Measurements from ENCODE around the gene GPR15LG.
"Not testable (repeated sequence)": the region's sequence is repeated elsewhere in the genome, so short reads cannot be mapped to it uniquely, and the experiment has no call there.

The GPR15LG gene

GRCh38 chr10:84172467-84173356, 889 bp upstream of the GPR15LG start:
- no peak for DNase-seq (ENCODE audit: low read depth, low spot score)
- TF ChIP-seq EZH2 (IDR thresholded peaks at IDR 0.05), result no peak
- TF ChIP-seq POLR2AphosphoS5 (IDR thresholded peaks at IDR 0.05; ENCODE audit: borderline replicate concordance, low read depth, low read length), result no peak
- no peak for TF ChIP-seq FOXP2 (optimal IDR thresholded peaks at IDR 0.05; ENCODE audit: control extremely low read depth, extremely low read length, insufficient read depth)
- no peaks in the 10 kb centered on the region for H3K36me3 ChIP-seq (ENCODE audit: insufficient read depth, low read length)
- no peak overlapping the region for H3K4me3 ChIP-seq
- H3K9me3 ChIP-seq (ENCODE audit: low read depth, low read length), result no peaks in the 10 kb centered on the region
- H3K27ac ChIP-seq, result no peak overlapping the region
- no peak overlapping the region for H3K9ac ChIP-seq (ENCODE audit: insufficient read length)

- Histone ChIP-seq H3K9me3 (ENCODE audit: low read depth, low read length) (no peaks in the 10 kb centered on the region), H3K9ac (ENCODE audit: insufficient read length) (no peak overlapping the region), H3K36me3 (ENCODE audit: insufficient read depth, low read length) (no peaks in the 10 kb centered on the region), H3K27ac (no peak overlapping the region), H3K4me3 (no peak overlapping the region)
- no peak for TF ChIP-seq FOXP2 (optimal IDR thresholded peaks at IDR 0.05; ENCODE audit: control extremely low read depth, extremely low read length, insufficient read depth)
- TF ChIP-seq POLR2AphosphoS5 (IDR thresholded peaks at IDR 0.05; ENCODE audit: borderline replicate concordance, low read depth, low read length), result no peak
- TF ChIP-seq EZH2 (IDR thresholded peaks at IDR 0.05), result no peak
- DNase-seq (ENCODE audit: low read depth, low spot score), result no peak
Observed at GRCh38 chr10:84175436-84175835, 1.8 kb downstream of the GPR15LG start.

- DNase-seq (ENCODE audit: low read depth, low spot score), result no peak
- Histone ChIP-seq H3K9ac (ENCODE audit: insufficient read length) (no peak overlapping the region), H3K36me3 (ENCODE audit: insufficient read depth, low read length) (no peaks in the 10 kb centered on the region), H3K9me3 (ENCODE audit: low read depth, low read length) (no peaks in the 10 kb centered on the region), H3K4me3 (no peak overlapping the region), H3K27ac (no peak overlapping the region)
- TF ChIP-seq EZH2 (IDR thresholded peaks at IDR 0.05), result no peak
- TF ChIP-seq POLR2AphosphoS5 (IDR thresholded peaks at IDR 0.05; ENCODE audit: borderline replicate concordance, low read depth, low read length), result no peak
- no peak for TF ChIP-seq FOXP2 (optimal IDR thresholded peaks at IDR 0.05; ENCODE audit: control extremely low read depth, extremely low read length, insufficient read depth)
Observed at GRCh38 chr10:84176351-84176750, 2.8 kb downstream of the GPR15LG start.

GRCh38 chr10:84176836-84177474, 3.4 kb downstream of the GPR15LG start:
- H3K9ac ChIP-seq (ENCODE audit: insufficient read length), result no peak overlapping the region
- TF ChIP-seq FOXP2 (optimal IDR thresholded peaks at IDR 0.05; ENCODE audit: control extremely low read depth, extremely low read length, insufficient read depth) (no peak), EZH2 (IDR thresholded peaks at IDR 0.05) (no peak), POLR2AphosphoS5 (IDR thresholded peaks at IDR 0.05; ENCODE audit: borderline replicate concordance, low read depth, low read length) (no peak)
- H3K4me3 ChIP-seq, result no peak overlapping the region
- H3K9me3 ChIP-seq (ENCODE audit: low read depth, low read length), result no peaks in the 10 kb centered on the region
- no peaks in the 10 kb centered on the region for H3K36me3 ChIP-seq (ENCODE audit: insufficient read depth, low read length)
- no peak for DNase-seq (ENCODE audit: low read depth, low spot score)
- no peak overlapping the region for H3K27ac ChIP-seq

GRCh38 chr10:84177541-84178141, 4.0 kb downstream of the GPR15LG start:
- Histone ChIP-seq H3K4me3 (no peak overlapping the region), H3K27ac (no peak overlapping the region)
- no peak for DNase-seq (ENCODE audit: low read depth, low spot score)

GRCh38 chr10:84178160-84178609, 4.6 kb downstream of the GPR15LG start:
- no peak overlapping the region for H3K4me3 ChIP-seq
- TF ChIP-seq EZH2 (IDR thresholded peaks at IDR 0.05), result no peak
- no peak for TF ChIP-seq POLR2AphosphoS5 (IDR thresholded peaks at IDR 0.05; ENCODE audit: borderline replicate concordance, low read depth, low read length)
- TF ChIP-seq FOXP2 (optimal IDR thresholded peaks at IDR 0.05; ENCODE audit: control extremely low read depth, extremely low read length, insufficient read depth), result no peak
- no peak overlapping the region for H3K27ac ChIP-seq
- H3K36me3 ChIP-seq (ENCODE audit: insufficient read depth, low read length), result no peaks in the 10 kb centered on the region
- H3K9me3 ChIP-seq (ENCODE audit: low read depth, low read length), result no peaks in the 10 kb centered on the region
- no peak for DNase-seq (ENCODE audit: low read depth, low spot score)
- no peak overlapping the region for H3K9ac ChIP-seq (ENCODE audit: insufficient read length)

More at GRCh38 chr10:84177541-84178141, 4.0 kb downstream of the GPR15LG start:
- Histone ChIP-seq H3K36me3 (ENCODE audit: insufficient read depth, low read length) (no peaks in the 10 kb centered on the region), H3K9me3 (ENCODE audit: low read depth, low read length) (no peaks in the 10 kb centered on the region), H3K9ac (ENCODE audit: insufficient read length) (no peak overlapping the region)
- no peak for TF ChIP-seq FOXP2 (optimal IDR thresholded peaks at IDR 0.05; ENCODE audit: control extremely low read depth, extremely low read length, insufficient read depth)
- no peak for TF ChIP-seq EZH2 (IDR thresholded peaks at IDR 0.05)
- no peak for TF ChIP-seq POLR2AphosphoS5 (IDR thresholded peaks at IDR 0.05; ENCODE audit: borderline replicate concordance, low read depth, low read length)

- Histone ChIP-seq H3K9me3 (ENCODE audit: low read depth, low read length) (no peaks in the 10 kb centered on the region), H3K4me3 (no peak overlapping the region), H3K36me3 (ENCODE audit: insufficient read depth, low read length) (no peaks in the 10 kb centered on the region), H3K27ac (no peak overlapping the region), H3K9ac (ENCODE audit: insufficient read length) (no peak overlapping the region)
- peak; percentile 6 for DNase-seq (ENCODE audit: low read depth, low spot score)
- no peak for TF ChIP-seq FOXP2 (optimal IDR thresholded peaks at IDR 0.05; ENCODE audit: control extremely low read depth, extremely low read length, insufficient read depth)
- no peak for TF ChIP-seq POLR2AphosphoS5 (IDR thresholded peaks at IDR 0.05; ENCODE audit: borderline replicate concordance, low read depth, low read length)
- TF ChIP-seq EZH2 (IDR thresholded peaks at IDR 0.05), result no peak
Observed at GRCh38 chr10:84179059-84179710, 5.6 kb downstream of the GPR15LG start.

- not testable (repeated sequence) for H3K9ac ChIP-seq (ENCODE audit: insufficient read length); H3K9me3 ChIP-seq (ENCODE audit: low read depth, low read length); H3K4me3 ChIP-seq; DNase-seq (ENCODE audit: low read depth, low spot score); H3K27ac ChIP-seq; H3K36me3 ChIP-seq (ENCODE audit: insufficient read depth, low read length)
Observed at GRCh38 chr10:84180386-84180785, 6.8 kb downstream of the GPR15LG start.
